Stomach smooth muscle (tissue), 2 donors: ENCODE data around the gene HERC3.

ENCODE experiments used
- H3K27ac ChIP-seq: one replicate; pipeline ENCODE4 v1.7.0; 2013; ENCODE audit warnings: mild to moderate bottlenecking, low read length, inconsistent platforms
- H3K27me3 ChIP-seq, 2 donors: one replicate each; pipeline ENCODE4 v1.7.0; 2013; ENCODE audit warnings: low read length in 2 of 2; ENCODE audit not compliant: insufficient read depth in 2 of 2, control insufficient read depth in 1 of 2
- H3K36me3 ChIP-seq, 2 donors: one replicate each; pipeline ENCODE4 v1.7.0; 2013; ENCODE audit warnings: low read length in 2 of 2; ENCODE audit not compliant: control insufficient read depth in 2 of 2, insufficient read depth in 2 of 2
- H3K4me1 ChIP-seq: one replicate; pipeline ENCODE4 v1.7.0; 2013; ENCODE audit warnings: low read length; ENCODE audit not compliant: control insufficient read depth, insufficient read depth
- H3K4me3 ChIP-seq, 2 donors: one replicate each; pipeline ENCODE4 v1.7.0; 2013; ENCODE audit warnings: low read length in 2 of 2
- H3K9ac ChIP-seq, 2 donors: one replicate each; pipeline ENCODE4 v1.7.0; 2013; ENCODE audit warnings: low read length in 2 of 2, mild to moderate bottlenecking in 1 of 2
- H3K9me3 ChIP-seq, 2 donors: one replicate each; pipeline ENCODE4 v1.7.0; 2013; ENCODE audit warnings: low read length in 2 of 2; ENCODE audit not compliant: control insufficient read depth in 2 of 2
- donor health status: healthy.
- donor health status: Pancreatic carcinoma.

HERC3 gene

GRCh38 chr4:88718098-88718497, 125.8 kb downstream of the HERC3 start:
- Histone ChIP-seq H3K9ac (no peak overlapping the region), H3K36me3 (peaks cover 15 to 22% of the 10 kb centered on the region in 2 donors), H3K4me1 (peaks cover 13% of the 10 kb centered on the region), H3K27me3 (no peaks in the 10 kb centered on the region), H3K4me3 (no peak overlapping the region), H3K9me3 (peaks cover 0 to 4% of the 10 kb centered on the region in 2 donors), H3K27ac (no peak overlapping the region)

DNA sequence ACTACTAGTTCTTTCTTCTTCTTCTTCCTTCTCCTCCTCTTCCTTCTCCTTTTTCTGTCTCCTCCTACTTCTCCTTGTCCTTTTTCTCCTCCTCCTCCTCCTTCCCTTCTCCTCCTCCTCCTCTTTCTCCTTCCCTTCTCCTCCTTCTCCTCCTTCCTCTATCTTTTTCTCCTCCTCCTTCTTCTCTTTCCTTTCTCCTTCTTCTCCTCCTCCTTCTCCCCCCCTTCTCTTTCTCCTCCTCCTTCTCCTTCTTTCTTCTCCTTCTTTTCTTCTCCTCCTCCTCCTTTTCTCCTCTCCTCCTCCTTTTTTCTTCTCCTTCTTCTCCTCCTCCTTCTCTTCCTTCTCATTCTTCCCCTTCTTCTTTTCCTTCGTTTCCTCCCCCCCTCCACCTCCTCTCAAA, 127.1 kb downstream of the HERC3 start:
- Histone ChIP-seq H3K27me3 (no peaks in the 10 kb centered on the region), H3K9ac (no peak overlapping the region), H3K27ac (no peak overlapping the region)

GRCh38 chr4:88720451-88721428, 128.5 kb downstream of the HERC3 start:
- peak overlapping the region; percentile 37 for H3K27ac ChIP-seq
- no peaks in the 10 kb centered on the region for H3K27me3 ChIP-seq
- peaks cover 24 to 27% of the 10 kb centered on the region in 2 donors for H3K36me3 ChIP-seq
- H3K9me3 ChIP-seq = peaks cover 0 to 4% of the 10 kb centered on the region in 2 donors
- peaks cover 23% of the 10 kb centered on the region for H3K4me1 ChIP-seq
- no peak overlapping the region for H3K4me3 ChIP-seq
- no peak overlapping the region for H3K9ac ChIP-seq

More for the DNA sequence above, 127.1 kb downstream of the HERC3 start:
- no peak overlapping the region for H3K4me3 ChIP-seq
- peaks cover 19% of the 10 kb centered on the region for H3K4me1 ChIP-seq
- peaks cover 24% of the 10 kb centered on the region in 2 donors for H3K36me3 ChIP-seq
- peaks cover 0 to 4% of the 10 kb centered on the region in 2 donors for H3K9me3 ChIP-seq

- H3K4me1 ChIP-seq = peaks cover 23% of the 10 kb centered on the region
- H3K27ac ChIP-seq = no peak overlapping the region
- H3K9me3 ChIP-seq = no peaks in the 10 kb centered on the region
- H3K36me3 ChIP-seq = peaks cover 24 to 32% of the 10 kb centered on the region in 2 donors
- H3K4me3 ChIP-seq = no peak overlapping the region
- no peak overlapping the region for H3K9ac ChIP-seq
- no peaks in the 10 kb centered on the region for H3K27me3 ChIP-seq
Observed at GRCh38 chr4:88722276-88722780, 130.0 kb downstream of the HERC3 start.

- H3K36me3 ChIP-seq = peaks cover 26 to 37% of the 10 kb centered on the region in 2 donors
- no peak overlapping the region for H3K9ac ChIP-seq
- no peak overlapping the region for H3K4me3 ChIP-seq
- H3K27me3 ChIP-seq = no peaks in the 10 kb centered on the region
- peaks cover 27% of the 10 kb centered on the region for H3K4me1 ChIP-seq
- H3K9me3 ChIP-seq = no peaks in the 10 kb centered on the region
- no peak overlapping the region for H3K27ac ChIP-seq
Observed at GRCh38 chr4:88722828-88723227, 130.5 kb downstream of the HERC3 start.

GRCh38 chr4:88724406-88724805, 132.1 kb downstream of the HERC3 start:
- Histone ChIP-seq H3K4me3 (no peak overlapping the region), H3K9ac (no peak overlapping the region), H3K4me1 (peaks cover 35% of the 10 kb centered on the region), H3K27me3 (no peaks in the 10 kb centered on the region), H3K36me3 (peaks cover 26 to 44% of the 10 kb centered on the region in 2 donors), H3K9me3 (no peaks in the 10 kb centered on the region), H3K27ac (no peak overlapping the region)

DNA sequence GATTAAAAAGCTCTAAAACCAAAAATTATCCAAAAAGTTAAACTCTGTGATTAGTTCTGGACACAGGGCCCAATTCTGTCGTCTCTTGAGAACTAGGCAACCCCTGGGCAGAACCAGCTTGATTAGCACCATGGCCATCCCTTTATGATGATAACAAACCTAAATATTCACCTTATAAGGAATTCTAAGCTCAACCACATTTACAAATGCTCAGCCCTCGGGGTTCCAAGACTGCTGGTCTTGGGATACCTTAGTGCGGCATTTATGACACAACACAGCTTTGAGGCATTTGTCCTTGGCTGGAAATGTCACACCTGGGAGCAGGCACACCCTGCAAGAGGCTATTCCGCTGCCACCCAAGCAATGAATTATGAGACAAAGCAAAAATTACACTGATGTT, 132.9 kb downstream of the HERC3 start:
- no peak overlapping the region for H3K9ac ChIP-seq
- no peak overlapping the region for H3K27ac ChIP-seq
- H3K36me3 ChIP-seq = peaks cover 31 to 48% of the 10 kb centered on the region in 2 donors
- H3K4me3 ChIP-seq = no peak overlapping the region
- peaks cover 35% of the 10 kb centered on the region for H3K4me1 ChIP-seq
- no peaks in the 10 kb centered on the region for H3K27me3 ChIP-seq
- no peaks in the 10 kb centered on the region for H3K9me3 ChIP-seq

GRCh38 chr4:88725986-88726385, 133.7 kb downstream of the HERC3 start:
- Histone ChIP-seq H3K9me3 (no peaks in the 10 kb centered on the region), H3K36me3 (peaks cover 39 to 52% of the 10 kb centered on the region in 2 donors), H3K27me3 (no peaks in the 10 kb centered on the region), H3K4me1 (peaks cover 31% of the 10 kb centered on the region), H3K4me3 (no peak overlapping the region), H3K9ac (no peak overlapping the region), H3K27ac (no peak overlapping the region)

GRCh38 chr4:88728146-88728545, 135.9 kb downstream of the HERC3 start:
- Histone ChIP-seq H3K36me3 (peaks cover 39 to 46% of the 10 kb centered on the region in 2 donors), H3K9ac (no peak overlapping the region), H3K27ac (peak overlapping the region; percentile 38), H3K27me3 (no peaks in the 10 kb centered on the region), H3K4me1 (peaks cover 22% of the 10 kb centered on the region), H3K9me3 (no peaks in the 10 kb centered on the region), H3K4me3 (no peak overlapping the region)

- Histone ChIP-seq H3K9ac (no peak overlapping the region), H3K4me1 (peaks cover 16% of the 10 kb centered on the region), H3K4me3 (no peak overlapping the region), H3K27me3 (no peaks in the 10 kb centered on the region), H3K9me3 (no peaks in the 10 kb centered on the region), H3K36me3 (peaks cover 38 to 40% of the 10 kb centered on the region in 2 donors), H3K27ac (no peak overlapping the region)
Observed at GRCh38 chr4:88729146-88729760, 137.0 kb downstream of the HERC3 start.
